GM19351 (cell line): Measurements from ENCODE around the gene LRRC7.

Experiments
- ATAC-seq: cut with Tn5 transposase; IDR thresholded peaks from one replicate; pipeline ENCODE4 v1.9.1; 2021; ENCODE audit warnings: mild to moderate bottlenecking, moderate library complexity; ENCODE audit not compliant: unreplicated experiment

The LRRC7 gene

GRCh38 chr1:70150444-70150843, 582.7 kb downstream of the LRRC7 start:
- ATAC-seq: no peak

GRCh38 chr1:70153739-70154138, 586.0 kb downstream of the LRRC7 start:
- ATAC-seq: no peak

- ATAC-seq: no peak
Measured at GRCh38 chr1:70156529-70157120, 588.9 kb downstream of the LRRC7 start.

GRCh38 chr1:70164350-70164749, 596.6 kb downstream of the LRRC7 start:
- no peak for ATAC-seq

GRCh38 chr1:70168283-70168682, 600.6 kb downstream of the LRRC7 start:
- no peak for ATAC-seq

- no peak for ATAC-seq
Measured at GRCh38 chr1:70169018-70169839, 601.5 kb downstream of the LRRC7 start.

GRCh38 chr1:70171512-70171911, 603.8 kb downstream of the LRRC7 start:
- ATAC-seq: no peak
